ENCODE data around the gene ZSCAN5B. TPM values are rescaled to one million over a fixed set of nuclear protein-coding genes. Genes with fewer than 3 reads are reported as not detected.
"Not testable (repeated sequence)": the region's sequence is repeated elsewhere in the genome, so short reads cannot be mapped to it uniquely, and the experiment has no call there.

Gene ZSCAN5B
- total RNA-seq, 1 experiment from 2014 or later = not detected

DNA sequence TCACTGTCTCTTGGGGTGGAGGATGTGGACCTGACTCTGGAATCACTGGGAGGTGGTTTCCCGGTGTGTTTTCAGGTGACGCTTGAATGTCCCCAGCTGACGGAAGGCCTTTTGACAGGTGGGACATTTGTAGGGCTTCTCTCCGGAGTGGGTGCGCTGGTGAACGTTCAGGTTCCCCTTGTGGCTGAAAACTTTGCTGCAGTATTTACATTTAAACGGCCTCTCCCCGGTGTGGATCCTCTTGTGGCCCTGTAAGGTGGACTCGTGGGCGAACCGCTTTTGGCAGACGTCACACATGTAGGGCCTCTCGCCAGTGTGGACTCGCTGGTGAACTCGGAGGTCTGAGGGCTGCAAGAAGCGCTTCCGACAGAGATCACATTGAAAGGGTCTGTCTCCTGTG, 7.8 kb downstream of the ZSCAN5B start:
- ChIA-PET CTCF (no interaction called here), POLR2A (ENCODE audit: unreplicated experiment) (no interaction called here)
- Histone ChIP-seq H2AFZ (ENCODE audit: low read length) (no peak overlapping the region), H3K9me2 (replicated peaks; ENCODE audit: low read length) (no peaks in the 10 kb centered on the region), H3K9ac (ENCODE audit: low read length) (no peak overlapping the region), H3K4me3 (ENCODE audit: low read length) (no peak overlapping the region), H3K9me3 (ENCODE audit: low read length) (no peaks in the 10 kb centered on the region), H3K27me3 (ENCODE audit: low read length) (peaks cover 24% of the 10 kb centered on the region), H3K4me1 (ENCODE audit: insufficient read depth, low read length) (no peaks in the 10 kb centered on the region), H4K20me1 (ENCODE audit: low read length) (no peaks in the 10 kb centered on the region), H3K27ac (ENCODE audit: low read length) (no peak overlapping the region), H3K4me2 (ENCODE audit: low read length) (no peak overlapping the region), H3K36me3 (ENCODE audit: low read depth, low read length) (no peaks in the 10 kb centered on the region), H3K79me2 (ENCODE audit: low read length) (no peaks in the 10 kb centered on the region), H3F3A (ENCODE audit: low read length, unreplicated experiment) (no peaks in the 10 kb centered on the region)
- TF ChIP-seq EZH2 (IDR thresholded peaks at IDR 0.05; ENCODE audit: low read length, unreplicated experiment) = no peak
- TF ChIP-seq, protein P1, sequence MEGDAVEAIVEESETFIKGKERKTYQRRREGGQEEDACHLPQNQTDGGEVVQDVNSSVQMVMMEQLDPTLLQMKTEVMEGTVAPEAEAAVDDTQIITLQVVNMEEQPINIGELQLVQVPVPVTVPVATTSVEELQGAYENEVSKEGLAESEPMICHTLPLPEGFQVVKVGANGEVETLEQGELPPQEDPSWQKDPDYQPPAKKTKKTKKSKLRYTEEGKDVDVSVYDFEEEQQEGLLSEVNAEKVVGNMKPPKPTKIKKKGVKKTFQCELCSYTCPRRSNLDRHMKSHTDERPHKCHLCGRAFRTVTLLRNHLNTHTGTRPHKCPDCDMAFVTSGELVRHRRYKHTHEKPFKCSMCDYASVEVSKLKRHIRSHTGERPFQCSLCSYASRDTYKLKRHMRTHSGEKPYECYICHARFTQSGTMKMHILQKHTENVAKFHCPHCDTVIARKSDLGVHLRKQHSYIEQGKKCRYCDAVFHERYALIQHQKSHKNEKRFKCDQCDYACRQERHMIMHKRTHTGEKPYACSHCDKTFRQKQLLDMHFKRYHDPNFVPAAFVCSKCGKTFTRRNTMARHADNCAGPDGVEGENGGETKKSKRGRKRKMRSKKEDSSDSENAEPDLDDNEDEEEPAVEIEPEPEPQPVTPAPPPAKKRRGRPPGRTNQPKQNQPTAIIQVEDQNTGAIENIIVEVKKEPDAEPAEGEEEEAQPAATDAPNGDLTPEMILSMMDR (conservative IDR thresholded peaks at IDR 0.05; ENCODE audit: low read depth, low read length) = 0 out of 2 replicates have a peak, but pooled peaks have one; percentile 22
- DNase-seq (no peak), ATAC-seq (no peak)
- BruUV-seq (replicated peaks) = no TSS peak
- intact Hi-C loops (cut with micrococcal nuclease) = no loop called here

DNA sequence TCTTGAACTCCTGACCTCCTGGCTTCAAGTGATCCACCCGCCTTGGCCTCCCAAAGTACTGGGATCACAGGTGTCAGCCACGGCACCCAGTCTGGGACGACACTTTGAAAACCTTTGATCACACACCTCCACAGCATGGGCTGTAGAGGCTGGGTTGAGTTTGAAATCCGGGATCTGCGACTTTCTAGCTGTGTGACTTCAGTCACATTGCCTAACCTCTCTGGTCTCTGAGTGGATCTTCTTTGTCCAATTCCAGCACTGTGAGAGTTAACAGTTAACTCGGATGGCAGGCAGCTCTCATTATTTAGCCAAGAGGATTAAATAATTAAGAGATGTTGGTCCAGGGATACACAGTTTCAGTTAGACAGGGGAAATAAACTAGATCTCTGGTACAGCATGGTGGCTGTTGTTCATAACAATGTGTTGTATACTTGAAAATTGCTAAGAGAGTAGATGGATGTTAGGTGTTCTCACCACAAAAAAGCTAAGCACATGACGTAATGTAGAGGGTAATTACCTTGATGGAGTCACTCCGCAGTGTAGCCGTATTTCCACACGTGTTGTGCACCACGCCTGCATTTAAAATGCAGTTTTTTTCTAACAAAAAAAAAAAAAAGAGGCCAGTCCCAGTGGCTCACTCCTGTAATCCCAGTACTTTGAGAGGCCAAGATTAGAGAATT, 19.9 kb downstream of the ZSCAN5B start:
- Histone ChIP-seq H3K4me3 (ENCODE audit: low read length) (no peak overlapping the region), H2AFZ (ENCODE audit: low read length) (no peak overlapping the region), H3K27me3 (ENCODE audit: low read length) (peaks cover 17% of the 10 kb centered on the region), H3K9me2 (replicated peaks; ENCODE audit: low read length) (no peaks in the 10 kb centered on the region), H3K79me2 (ENCODE audit: low read length) (no peaks in the 10 kb centered on the region), H3K27ac (ENCODE audit: low read length) (no peak overlapping the region), H3K36me3 (ENCODE audit: low read depth, low read length) (no peaks in the 10 kb centered on the region), H4K20me1 (ENCODE audit: low read length) (no peaks in the 10 kb centered on the region), H3K4me1 (ENCODE audit: insufficient read depth, low read length) (no peaks in the 10 kb centered on the region), H3K9me3 (ENCODE audit: low read length) (no peaks in the 10 kb centered on the region), H3K9ac (ENCODE audit: low read length) (no peak overlapping the region), H3K4me2 (ENCODE audit: low read length) (no peak overlapping the region), H3F3A (ENCODE audit: low read length, unreplicated experiment) (no peaks in the 10 kb centered on the region)
- intact Hi-C loops (cut with micrococcal nuclease) = no loop called here
- no peak for TF ChIP-seq EZH2 (IDR thresholded peaks at IDR 0.05; ENCODE audit: low read length, unreplicated experiment)
- no peak for TF ChIP-seq EZH2phosphoT487 (IDR thresholded peaks at IDR 0.05; ENCODE audit: borderline replicate concordance, low read length)
- TF ChIP-seq, protein P1 (conservative IDR thresholded peaks at IDR 0.05; ENCODE audit: low read depth, low read length) = no peak
- CTCF ChIA-PET = no interaction called here
- POLR2A ChIA-PET (ENCODE audit: unreplicated experiment) = no interaction called here
- DNase-seq (no peak), ATAC-seq (no peak)
- no TSS peak for BruUV-seq (replicated peaks)

DNA sequence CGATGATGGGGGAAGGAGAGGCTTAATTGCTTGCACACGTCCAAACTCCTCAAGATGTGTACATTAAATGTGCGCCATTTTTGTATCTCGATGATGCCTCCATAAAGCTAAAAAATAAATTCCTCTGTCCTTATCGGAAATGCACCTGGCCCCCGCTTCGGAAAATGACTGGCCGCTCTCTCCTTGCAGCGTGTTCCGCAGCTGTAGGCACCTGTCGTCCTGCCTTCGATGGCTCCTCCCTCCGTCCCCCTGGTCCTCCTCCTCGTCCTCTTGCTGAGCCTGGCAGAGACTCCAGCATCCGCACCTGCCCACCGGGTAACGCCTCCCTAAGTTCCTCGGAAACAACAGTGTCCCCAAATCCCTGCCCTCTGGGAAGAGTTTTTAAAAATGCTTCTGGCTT, 20.7 kb downstream of the ZSCAN5B start:
- Histone ChIP-seq H3K9me2 (replicated peaks; ENCODE audit: low read length) (no peaks in the 10 kb centered on the region), H3K4me2 (ENCODE audit: low read length) (no peak overlapping the region), H2AFZ (ENCODE audit: low read length) (no peak overlapping the region), H3K4me1 (ENCODE audit: insufficient read depth, low read length) (no peaks in the 10 kb centered on the region), H3F3A (ENCODE audit: low read length, unreplicated experiment) (no peaks in the 10 kb centered on the region), H3K4me3 (ENCODE audit: low read length) (no peak overlapping the region), H3K9ac (ENCODE audit: low read length) (no peak overlapping the region), H3K27ac (ENCODE audit: low read length) (no peak overlapping the region), H4K20me1 (ENCODE audit: low read length) (no peaks in the 10 kb centered on the region), H3K27me3 (ENCODE audit: low read length) (peaks cover 12% of the 10 kb centered on the region), H3K9me3 (ENCODE audit: low read length) (no peaks in the 10 kb centered on the region), H3K36me3 (ENCODE audit: low read depth, low read length) (no peaks in the 10 kb centered on the region), H3K79me2 (ENCODE audit: low read length) (no peaks in the 10 kb centered on the region)
- CTCF ChIA-PET = no interaction called here
- TF ChIP-seq EZH2 (IDR thresholded peaks at IDR 0.05; ENCODE audit: low read length, unreplicated experiment) = no peak
- no peak for TF ChIP-seq EZH2phosphoT487 (IDR thresholded peaks at IDR 0.05; ENCODE audit: borderline replicate concordance, low read length)
- TF ChIP-seq, protein P1 (conservative IDR thresholded peaks at IDR 0.05; ENCODE audit: low read depth, low read length) = no peak
- POLR2A ChIA-PET (ENCODE audit: unreplicated experiment) = no interaction called here
- intact Hi-C loops (cut with micrococcal nuclease) = no loop called here
- no peak for ATAC-seq
- BruUV-seq (replicated peaks) = no TSS peak
- no peak for DNase-seq

DNA sequence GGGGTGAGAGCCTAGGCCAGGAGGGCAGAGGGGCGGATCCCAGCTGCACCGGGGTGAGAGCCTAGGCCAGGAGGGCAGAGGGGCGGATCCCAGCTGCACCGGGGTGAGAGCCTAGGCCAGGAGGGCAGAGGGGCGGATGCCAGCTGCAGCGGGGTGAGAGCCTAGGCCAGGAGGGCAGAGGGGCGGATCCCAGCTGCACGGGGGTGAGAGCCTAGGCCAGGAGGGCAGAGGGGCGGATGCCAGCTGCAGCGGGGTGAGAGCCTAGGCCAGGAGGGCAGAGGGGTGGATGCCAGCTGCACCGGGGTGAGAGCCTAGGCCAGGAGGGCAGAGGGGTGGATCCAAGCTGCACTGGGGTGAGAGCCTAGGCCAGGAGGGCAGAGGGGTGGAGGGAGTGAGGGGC, 21.3 kb downstream of the ZSCAN5B start:
- H3K9me2 ChIP-seq (replicated peaks; ENCODE audit: low read length); H3K27ac ChIP-seq (ENCODE audit: low read length); H3K4me3 ChIP-seq (ENCODE audit: low read length); CTCF ChIA-PET; H3K79me2 ChIP-seq (ENCODE audit: low read length); H4K20me1 ChIP-seq (ENCODE audit: low read length); POLR2A ChIA-PET (ENCODE audit: unreplicated experiment); H3K9me3 ChIP-seq (ENCODE audit: low read length); BruUV-seq (replicated peaks); H3K27me3 ChIP-seq (ENCODE audit: low read length); ATAC-seq; H3K4me2 ChIP-seq (ENCODE audit: low read length); H3K36me3 ChIP-seq (ENCODE audit: low read depth, low read length); intact Hi-C loops (cut with micrococcal nuclease); DNase-seq; H3F3A ChIP-seq (ENCODE audit: low read length, unreplicated experiment); H2AFZ ChIP-seq (ENCODE audit: low read length); H3K9ac ChIP-seq (ENCODE audit: low read length); H3K4me1 ChIP-seq (ENCODE audit: insufficient read depth, low read length): not testable (repeated sequence)

Data from PC-3 (cell line).